ENCODE results near the gene ADGRV1.

The ADGRV1 gene

GRCh38 chr5:90558344-90559192 lies at the start of gene ADGRV1:
Gene ADGRV1, plus strand, starts transcription at chr5:90558797. Its CDS starts 99 bp downstream, at chr5:90558896.
- no peak for DNase-seq (ENCODE audit: low read depth)

- DNase-seq (ENCODE audit: low read depth) = no peak
These were observed 48.2 kb upstream of the ADGRV1 start for GRCh38 chr5:90510438-90510837.

GRCh38 chr5:90514520-90514919 lies 44.1 kb upstream of the ADGRV1 start:
- DNase-seq (ENCODE audit: low read depth) = no peak

GRCh38 chr5:90518661-90519060 lies 39.9 kb upstream of the ADGRV1 start:
- no peak for DNase-seq (ENCODE audit: low read depth)

GRCh38 chr5:90519081-90519480 lies 39.5 kb upstream of the ADGRV1 start:
- DNase-seq (ENCODE audit: low read depth) = no peak

- no peak for DNase-seq (ENCODE audit: low read depth)
These were observed 29.9 kb upstream of the ADGRV1 start for GRCh38 chr5:90528601-90529193.

- peak; percentile 95 for DNase-seq (ENCODE audit: low read depth)
These were observed 29.2 kb upstream of the ADGRV1 start, which contains the start of gene LYSMD3 for GRCh38 chr5:90529194-90529938. Gene LYSMD3, minus strand, starts transcription at chr5:90529584. Its CDS starts 4,295 bp downstream, at chr5:90525289.

- DNase-seq (ENCODE audit: low read depth) = peak; percentile 24
These were observed 28.5 kb upstream of the ADGRV1 start for GRCh38 chr5:90529939-90530677.

- DNase-seq (ENCODE audit: low read depth) = no peak
These were observed 27.7 kb upstream of the ADGRV1 start for GRCh38 chr5:90530736-90531487.

GRCh38 chr5:90533794-90534193 lies 24.8 kb upstream of the ADGRV1 start:
- DNase-seq (ENCODE audit: low read depth) = no peak

GRCh38 chr5:90534922-90535321 lies 23.7 kb upstream of the ADGRV1 start:
- no peak for DNase-seq (ENCODE audit: low read depth)

- no peak for DNase-seq (ENCODE audit: low read depth)
These were observed 15.6 kb upstream of the ADGRV1 start for GRCh38 chr5:90542827-90543519.

GRCh38 chr5:90545511-90545910 lies 13.1 kb upstream of the ADGRV1 start:
- no peak for DNase-seq (ENCODE audit: low read depth)

GRCh38 chr5:90546216-90546837 lies 12.3 kb upstream of the ADGRV1 start:
- DNase-seq (ENCODE audit: low read depth) = no peak

GRCh38 chr5:90547072-90547536 lies 11.5 kb upstream of the ADGRV1 start:
- DNase-seq (ENCODE audit: low read depth) = no peak

GRCh38 chr5:90548069-90548593 lies 10.5 kb upstream of the ADGRV1 start:
- no peak for DNase-seq (ENCODE audit: low read depth)

- DNase-seq (ENCODE audit: low read depth) = no peak
These were observed 9.4 kb upstream of the ADGRV1 start for GRCh38 chr5:90549223-90549622.

- no peak for DNase-seq (ENCODE audit: low read depth)
These were observed 8.8 kb upstream of the ADGRV1 start for GRCh38 chr5:90549729-90550275.

GRCh38 chr5:90550963-90551362 lies 7.6 kb upstream of the ADGRV1 start:
- no peak for DNase-seq (ENCODE audit: low read depth)

All from stimulated activated CD8-positive, alpha-beta memory T cell treated with anti-CD3 and anti-CD28 coated beads, Interleukin-7, amount 100 ng/mL, for 24 hours (primary cell).